HG03520 (cell line): Measurements from ENCODE around the gene BIRC3.
"Not testable (repeated sequence)": the region's sequence is repeated elsewhere in the genome, so short reads cannot be mapped to it uniquely, and the experiment has no call there.

Source experiments
- ATAC-seq: cut with Tn5 transposase; IDR thresholded peaks from one replicate; pipeline ENCODE4 v1.9.1; 2021; ENCODE audit warnings: mild to moderate bottlenecking, moderate library complexity; ENCODE audit not compliant: unreplicated experiment

Gene BIRC3

DNA sequence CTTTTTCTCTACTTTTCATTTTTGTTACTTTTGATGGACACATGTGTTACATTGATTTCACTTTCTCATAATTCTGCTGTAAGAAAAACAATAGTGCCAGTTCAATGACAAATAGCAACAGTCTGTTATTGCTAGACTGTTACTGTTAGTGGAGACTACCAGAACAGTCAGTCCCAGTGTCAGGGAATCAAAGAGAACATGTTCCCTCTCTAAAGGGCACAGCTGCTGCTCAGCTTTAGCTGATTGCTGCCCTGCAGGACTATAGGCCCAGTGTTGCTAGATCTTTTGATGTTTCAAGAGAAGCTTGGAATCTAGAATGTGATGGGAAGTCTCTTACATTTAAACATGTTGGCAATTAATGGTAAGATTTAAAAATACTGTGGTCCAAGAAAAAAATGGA, 3.4 kb downstream of the BIRC3 start:
- no peak for ATAC-seq

DNA sequence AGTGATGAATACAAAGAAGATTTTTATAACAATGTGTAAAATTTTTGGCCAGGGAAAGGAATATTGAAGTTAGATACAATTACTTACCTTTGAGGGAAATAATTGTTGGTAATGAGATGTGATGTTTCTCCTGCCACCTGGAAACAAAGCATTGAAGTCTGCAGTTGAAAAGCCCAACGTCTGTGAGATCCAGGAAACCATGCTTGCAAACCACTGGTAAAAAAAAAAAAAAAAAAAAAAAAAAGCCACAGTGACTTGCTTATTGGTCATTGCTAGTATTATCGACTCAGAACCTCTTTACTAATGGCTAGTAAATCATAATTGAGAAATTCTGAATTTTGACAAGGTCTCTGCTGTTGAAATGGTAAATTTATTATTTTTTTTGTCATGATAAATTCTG, 5.3 kb downstream of the BIRC3 start:
- no peak for ATAC-seq

DNA sequence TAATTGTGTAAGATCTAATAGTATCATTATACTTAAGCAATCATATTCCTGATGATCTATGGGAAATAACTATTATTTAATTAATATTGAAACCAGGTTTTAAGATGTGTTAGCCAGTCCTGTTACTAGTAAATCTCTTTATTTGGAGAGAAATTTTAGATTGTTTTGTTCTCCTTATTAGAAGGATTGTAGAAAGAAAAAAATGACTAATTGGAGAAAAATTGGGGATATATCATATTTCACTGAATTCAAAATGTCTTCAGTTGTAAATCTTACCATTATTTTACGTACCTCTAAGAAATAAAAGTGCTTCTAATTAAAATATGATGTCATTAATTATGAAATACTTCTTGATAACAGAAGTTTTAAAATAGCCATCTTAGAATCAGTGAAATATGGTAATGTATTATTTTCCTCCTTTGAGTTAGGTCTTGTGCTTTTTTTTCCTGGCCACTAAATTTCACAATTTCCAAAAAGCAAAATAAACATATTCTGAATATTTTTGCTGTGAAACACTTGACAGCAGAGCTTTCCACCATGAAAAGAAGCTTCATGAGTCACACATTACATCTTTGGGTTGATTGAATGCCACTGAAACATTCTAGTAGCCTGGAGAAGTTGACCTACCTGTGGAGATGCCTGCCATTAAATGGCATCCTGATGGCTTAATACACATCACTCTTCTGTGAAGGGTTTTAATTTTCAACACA, 6.4 kb downstream of the BIRC3 start:
- no peak for ATAC-seq

DNA sequence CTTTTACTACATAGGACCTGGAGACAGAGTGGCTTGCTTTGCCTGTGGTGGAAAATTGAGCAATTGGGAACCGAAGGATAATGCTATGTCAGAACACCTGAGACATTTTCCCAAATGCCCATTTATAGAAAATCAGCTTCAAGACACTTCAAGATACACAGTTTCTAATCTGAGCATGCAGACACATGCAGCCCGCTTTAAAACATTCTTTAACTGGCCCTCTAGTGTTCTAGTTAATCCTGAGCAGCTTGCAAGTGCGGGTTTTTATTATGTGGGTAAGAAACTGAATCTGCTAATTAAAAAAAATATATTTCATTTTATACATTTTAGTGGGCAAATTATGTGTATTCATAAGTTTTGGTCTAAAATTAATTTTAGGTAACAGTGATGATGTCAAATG, 7.8 kb downstream of the BIRC3 start:
- no peak for ATAC-seq

DNA sequence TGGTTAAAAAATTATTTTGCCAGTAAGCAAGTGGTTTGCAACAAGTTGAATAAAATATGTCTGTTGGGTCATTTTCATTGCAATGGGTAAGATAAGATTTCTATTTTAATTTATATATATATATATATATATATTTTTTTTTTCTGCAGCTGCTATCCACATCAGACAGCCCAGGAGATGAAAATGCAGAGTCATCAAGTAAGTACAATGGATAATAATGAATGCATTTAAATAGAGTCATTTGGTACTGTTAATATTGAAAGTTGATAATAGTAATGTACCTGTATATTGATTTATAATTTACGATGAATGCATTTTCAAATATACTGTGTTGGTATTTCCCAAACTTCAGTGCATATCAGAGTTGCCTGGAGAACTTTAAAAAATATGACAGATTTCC, 11.5 kb downstream of the BIRC3 start:
- no peak for ATAC-seq

DNA sequence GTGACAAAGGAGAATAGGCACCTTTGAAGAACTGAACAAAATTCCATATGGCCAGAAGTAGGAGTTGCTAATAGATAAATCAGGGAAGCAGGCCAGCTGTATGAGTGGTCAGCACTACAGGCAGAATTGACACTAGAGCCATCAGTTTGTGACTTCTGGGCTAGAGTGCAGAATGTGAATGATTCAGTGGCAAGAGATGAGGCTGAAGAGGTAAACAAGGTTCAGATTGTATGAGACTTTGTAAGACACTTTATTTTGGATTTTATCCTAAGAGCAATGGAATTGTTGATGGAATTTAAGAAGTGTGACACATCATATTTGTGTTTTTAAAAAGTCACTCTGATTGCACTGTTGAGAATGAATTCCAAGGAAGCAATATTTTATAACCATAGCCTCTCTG, 12.9 kb downstream of the BIRC3 start:
- ATAC-seq: no peak

DNA sequence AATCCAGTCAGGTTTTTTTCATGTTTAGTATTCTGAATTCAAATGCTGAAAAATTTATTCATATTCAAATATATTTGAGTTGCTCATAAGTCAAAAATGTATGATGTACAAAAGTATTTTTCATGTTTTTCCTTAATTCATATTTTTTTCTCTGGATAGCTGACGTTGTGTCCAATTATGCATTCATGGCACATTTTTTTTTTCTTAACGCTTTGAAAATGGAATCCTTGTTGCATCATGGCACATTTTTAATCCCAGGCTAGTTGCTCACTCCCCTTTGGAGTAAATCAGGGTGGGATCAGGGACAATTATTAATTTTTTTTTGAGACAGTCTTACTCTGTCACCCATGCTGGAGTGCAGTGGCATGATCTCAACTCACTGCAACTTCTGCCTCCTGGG, 14.1 kb downstream of the BIRC3 start:
- no peak for ATAC-seq

DNA sequence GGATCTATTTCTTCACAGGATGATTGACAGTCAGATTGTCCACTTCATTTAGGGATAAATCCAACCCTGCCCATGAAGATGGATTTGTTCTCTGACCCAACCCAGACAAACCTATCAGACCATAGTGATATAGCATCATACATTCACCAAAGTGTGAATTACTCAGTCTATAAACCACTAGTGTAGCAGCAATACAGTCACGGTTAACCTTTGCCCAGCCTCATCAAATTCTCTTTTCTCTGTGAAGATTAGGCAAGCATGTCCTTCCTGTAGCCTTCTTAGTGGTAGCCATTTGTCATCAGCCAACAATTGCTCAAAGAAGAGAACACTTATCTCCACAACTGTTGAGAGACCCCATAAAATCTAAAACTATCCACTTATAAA, 15.3 kb downstream of the BIRC3 start:
- ATAC-seq: no peak

DNA sequence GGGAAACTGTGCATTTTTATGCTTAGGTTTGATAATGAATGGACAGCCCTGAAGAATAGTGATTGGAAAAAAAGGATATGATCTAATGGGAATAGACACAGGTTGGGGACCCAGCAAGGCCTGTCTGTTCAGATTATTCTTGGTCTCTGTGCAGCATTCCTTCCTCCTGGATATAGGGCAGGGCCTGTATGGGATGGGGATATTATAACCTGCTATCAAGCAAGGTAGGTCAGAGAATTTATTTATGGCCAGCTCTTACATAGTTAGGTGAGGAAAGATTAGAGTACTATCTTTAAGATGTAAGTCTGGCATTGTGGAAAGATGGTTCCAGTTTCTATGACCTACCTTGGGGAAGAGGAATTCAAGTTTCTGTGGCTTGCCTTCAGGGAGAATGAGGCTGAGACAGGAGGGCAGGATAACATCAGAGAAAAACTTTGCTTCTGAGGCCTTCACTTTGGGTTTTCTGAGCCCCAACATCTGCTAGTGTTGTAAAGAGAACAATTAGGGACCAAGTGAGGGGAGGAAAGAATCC, 21.3 kb downstream of the BIRC3 start:
- no peak for ATAC-seq

DNA sequence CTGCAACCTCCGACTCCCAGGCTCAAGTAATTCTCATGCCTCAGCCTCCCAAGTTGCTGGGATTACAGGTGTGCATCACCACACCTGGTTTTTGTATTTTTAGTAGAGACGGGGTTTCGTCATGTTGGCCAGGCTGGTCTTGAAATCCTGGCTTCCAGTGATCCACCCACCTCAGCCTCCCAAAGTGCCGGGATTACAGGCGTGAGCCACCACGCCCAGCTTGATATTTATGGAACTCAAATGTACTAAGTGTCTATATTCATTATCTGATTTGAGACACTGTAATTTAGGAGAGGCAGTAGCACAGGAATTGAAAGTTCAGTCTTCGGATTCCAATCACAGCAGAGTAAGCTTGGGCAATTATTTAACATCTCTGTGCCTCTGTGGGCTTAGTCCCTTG, 24.0 kb downstream of the BIRC3 start:
- ATAC-seq: not testable (repeated sequence)

DNA sequence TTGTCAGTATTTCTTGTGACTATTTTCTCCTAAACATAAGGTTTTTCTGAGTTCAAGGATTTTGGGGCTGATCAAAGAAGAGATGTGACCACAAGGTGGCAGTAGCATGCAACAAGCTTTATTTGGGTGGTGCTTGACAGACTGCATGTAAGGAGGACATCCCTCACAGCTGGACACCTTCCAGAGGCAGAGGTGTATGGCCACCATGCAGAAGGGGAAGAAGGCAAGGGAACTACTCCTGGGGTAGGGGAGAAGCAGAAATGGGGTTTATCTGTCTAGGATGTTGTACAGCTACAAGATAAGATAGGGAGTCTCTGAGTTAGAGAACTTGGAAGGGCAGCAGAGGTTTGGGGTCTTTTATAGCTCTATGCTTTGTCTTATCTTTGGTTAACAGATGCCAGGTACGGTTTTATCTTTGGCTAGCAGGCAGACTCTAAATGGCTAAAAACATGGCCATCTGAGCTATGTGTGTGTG, 24.6 kb downstream of the BIRC3 start:
- peak; percentile 43 for ATAC-seq

DNA sequence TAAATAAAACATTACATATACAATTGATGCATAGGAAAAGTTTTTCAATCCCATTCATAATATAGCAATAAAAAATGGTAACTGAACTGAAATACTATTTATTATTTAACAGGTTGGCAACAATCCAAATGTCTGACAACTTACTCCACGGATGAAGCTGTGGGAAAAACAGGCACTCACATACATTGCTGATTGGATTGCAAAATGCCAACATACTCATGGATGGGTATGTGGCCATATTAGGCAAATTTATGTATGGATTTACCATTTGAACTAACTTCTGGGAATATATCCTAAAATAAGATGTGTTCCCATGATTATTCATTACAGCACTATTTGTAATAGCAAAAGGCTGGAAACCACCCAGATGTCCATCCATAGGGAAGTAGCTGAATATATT, 26.5 kb downstream of the BIRC3 start:
- no peak for ATAC-seq

DNA sequence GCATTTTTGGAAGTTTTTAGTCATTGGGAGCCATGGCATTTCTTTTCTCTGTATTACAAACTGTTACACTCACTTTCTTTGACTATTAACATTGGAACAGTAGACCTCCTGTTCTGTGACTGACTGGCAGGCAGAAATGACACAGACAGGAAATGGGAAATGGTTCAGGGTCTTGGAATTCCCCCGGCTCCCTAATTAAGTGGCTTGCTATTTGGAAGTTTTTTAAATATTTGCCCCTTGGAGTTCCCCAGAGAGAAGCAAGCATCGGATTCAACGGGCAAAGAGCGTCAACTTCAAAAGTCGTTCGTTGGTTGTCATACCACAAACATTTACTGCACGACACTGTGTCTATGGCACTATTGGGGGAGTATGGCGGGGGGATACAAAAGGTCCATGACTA, 28.6 kb downstream of the BIRC3 start:
- ATAC-seq: no peak

DNA sequence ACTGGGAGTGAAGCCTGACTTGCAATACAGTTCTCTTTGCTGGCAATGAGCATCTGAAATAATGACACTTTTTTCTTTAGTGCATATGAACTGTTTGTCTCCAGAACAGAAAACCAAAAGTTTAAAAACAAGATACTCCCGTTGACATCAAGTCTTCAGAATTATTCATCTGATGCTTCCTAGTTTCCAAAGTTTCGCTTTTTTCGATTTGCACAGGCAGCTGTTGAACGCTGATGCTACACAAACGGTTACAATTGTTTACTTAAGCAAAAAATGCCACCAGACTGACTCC, 29.1 kb downstream of the BIRC3 start:
- ATAC-seq: no peak

DNA sequence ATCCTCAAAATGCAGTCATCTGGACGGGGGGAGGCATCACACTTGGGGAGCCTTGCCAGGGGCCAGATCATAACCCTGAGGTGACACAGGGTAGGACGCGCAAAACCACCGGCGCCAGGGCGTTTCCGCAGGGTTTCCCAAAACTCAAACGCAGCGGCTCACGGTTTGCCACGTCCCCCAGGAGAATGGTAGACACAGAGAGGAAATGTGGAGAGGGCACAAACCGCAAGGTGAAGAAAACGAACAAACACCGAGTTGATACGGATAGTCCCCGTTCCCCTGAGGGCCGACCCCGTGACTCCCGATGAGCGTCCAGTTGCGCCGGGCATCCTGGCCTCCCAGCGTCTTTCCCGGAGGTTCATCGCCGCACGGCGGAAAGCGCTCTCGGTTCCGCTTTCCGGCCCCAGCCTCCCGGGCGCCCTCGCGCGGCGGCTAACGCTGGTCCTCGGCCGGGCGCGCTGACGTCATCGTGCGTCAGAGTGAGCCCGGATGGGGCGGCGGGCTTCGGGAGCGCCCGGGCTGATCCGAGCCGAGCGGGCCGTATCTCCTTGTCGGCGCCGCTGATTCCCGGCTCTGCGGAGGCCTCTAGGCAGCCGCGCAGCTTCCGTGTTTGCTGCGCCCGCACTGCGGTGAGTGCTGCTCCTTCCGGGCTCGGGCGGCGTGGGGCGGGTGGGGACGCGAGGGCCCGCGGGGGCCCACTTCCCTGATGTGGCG, 29.6 kb downstream of the BIRC3 start, which contains the start of gene BIRC2:
Gene BIRC2, plus strand, starts transcription at position 467 of the 714 bp plus-strand sequence. CDS start 2,641 bp downstream, outside the sequence.
- ATAC-seq: peak; percentile 90

DNA sequence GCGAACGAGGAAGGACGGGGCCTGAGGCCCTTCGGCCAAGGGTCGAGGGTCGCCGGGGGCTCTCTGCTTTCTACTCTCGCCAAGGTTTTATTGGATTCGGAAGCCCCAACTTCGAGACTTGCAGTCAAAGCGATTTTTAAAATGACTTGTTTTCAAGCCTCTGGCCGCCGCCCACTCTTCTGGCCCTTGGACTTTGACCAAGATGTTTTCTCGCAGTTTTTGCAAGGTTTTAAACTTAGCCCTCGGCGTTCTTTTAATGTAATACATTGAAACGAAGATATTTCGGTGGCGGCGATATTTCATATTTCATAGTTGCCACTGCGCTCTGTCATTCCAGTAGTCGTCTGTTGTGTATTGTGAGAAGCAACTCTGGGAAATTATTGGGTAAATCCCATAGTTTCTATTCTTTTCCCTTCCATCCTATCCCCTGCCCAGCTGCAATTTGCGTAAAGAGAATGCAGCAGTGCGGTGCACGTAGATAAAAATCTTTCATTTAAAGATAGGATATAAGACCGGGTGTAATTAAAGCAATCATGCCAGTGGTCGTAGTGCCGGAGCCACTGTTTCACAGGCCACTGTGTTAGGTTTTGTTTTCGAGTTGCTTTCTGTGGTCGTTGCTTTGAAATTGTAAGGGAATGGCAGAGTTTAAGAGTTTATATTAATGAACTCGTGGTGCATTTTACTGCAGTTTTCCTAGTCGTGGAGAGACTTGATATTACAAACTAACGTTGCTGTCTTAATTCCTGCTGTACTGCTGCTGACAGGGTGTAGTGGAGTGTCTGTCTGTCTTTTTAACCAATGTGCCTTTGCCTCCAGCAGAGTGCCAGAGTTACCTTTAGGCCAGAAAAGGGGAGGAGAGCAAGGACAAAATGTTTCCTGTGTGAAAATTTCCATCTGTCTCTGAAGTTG, 30.4 kb downstream of the BIRC3 start:
- ATAC-seq: peak; percentile 25

DNA sequence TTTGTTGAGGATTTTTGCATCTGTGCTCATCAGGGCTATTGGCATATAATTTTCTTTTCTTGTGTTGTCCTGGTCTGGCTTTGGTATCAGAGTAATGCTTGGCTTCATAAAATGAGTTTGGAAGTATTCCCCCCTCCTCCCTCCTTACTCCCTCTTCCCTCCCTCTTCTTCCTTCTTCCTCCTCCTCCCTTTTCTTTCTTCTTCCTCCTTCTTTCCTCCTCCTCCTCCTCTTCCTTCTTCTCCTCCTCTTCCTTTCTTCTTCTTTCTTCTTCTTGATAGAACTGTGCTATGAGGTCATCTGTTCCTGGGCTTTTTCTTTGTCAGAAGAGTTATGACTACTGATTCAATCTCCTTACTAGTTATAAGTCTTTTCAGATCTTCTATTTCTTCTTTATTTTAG, 39.8 kb downstream of the BIRC3 start:
- ATAC-seq: no peak

DNA sequence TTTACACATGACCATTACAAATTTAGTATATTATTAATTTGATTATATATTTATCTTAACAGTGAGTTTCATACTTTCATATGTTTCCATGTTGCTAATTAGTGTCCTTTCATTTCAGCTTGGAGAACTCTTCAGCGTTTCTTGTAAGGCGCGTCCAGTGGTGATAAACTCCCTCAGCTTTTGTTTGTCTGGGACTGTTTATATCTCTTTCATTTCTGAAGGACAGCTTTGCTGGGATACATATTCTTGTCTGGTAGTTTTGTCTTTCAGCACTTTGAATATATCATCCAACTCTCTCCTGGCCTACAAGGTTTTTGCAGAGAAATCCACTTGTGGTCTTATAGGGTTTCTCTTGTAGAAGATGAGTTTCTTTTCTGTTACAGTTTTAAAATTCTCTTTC, 42.1 kb downstream of the BIRC3 start:
- no peak for ATAC-seq

DNA sequence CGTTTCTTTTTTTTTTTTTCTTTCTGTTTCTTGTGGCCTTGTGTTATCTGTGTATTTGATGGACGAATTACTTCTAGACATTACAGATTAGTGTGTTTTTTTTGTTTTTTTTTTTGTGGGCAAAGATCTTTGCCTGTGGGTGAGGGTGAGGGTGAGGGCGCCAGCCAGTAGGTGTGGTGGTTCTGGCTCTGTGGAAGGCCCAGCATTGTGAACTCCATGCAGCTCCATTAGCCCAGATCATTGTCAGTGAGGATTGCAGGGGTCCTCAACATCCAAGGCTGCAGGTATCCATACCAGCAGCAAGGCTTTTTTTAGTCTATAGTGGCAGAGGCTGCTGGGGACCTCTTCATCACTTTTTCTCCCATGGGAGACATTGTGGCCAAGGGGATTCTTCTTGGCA, 43.4 kb downstream of the BIRC3 start:
- no peak for ATAC-seq

DNA sequence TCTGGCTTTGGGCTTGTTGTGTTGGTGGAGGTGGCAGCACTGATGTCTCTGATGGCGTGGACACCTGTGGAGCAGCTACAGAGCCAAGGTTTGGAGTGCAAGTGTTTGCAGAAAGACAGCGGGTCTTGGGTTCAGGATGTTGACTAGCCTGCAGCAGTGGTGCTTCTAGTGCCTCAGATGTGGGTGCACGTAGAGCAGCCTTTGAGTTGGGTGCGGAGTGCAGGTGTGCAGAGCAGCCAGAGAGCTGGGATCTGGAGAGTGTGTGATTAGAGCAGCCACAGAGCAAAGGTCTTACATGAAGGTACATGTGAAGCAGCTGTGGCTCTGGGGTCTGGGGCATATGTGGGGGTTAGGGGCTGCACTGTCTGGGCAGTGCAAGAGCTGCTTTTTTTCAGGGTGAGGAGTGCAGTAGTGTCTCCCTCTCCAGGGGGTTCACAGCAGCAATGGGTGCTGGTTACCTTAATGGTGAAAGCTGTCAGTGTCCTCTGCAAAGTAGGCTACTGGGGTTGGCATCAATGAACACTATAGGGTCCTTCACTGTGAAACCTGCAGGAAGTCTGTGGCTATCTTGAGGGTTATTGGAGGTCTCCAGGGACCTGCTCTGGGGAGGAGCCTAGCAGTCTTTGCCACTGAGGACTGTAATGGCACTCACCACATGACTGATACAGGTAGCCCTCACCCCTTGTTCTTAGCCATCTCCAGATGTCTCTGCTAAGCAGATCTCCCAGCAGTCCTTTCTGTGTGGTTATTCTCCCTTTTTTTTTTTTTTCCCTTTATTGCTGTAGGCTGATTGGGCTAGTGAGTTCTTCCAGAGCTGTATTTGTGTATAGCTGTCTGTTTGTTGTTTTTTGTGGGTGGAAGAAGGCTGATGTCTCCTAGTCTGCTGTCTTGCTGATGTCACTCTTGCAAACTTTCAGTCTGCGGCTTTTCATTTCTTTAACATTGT, 44.1 kb downstream of the BIRC3 start:
- peak; percentile 67 for ATAC-seq
